NCI-H1092 treated with DMSO at 0.1 percent for 48 hours (cell line): ENCODE data around the gene ATP9B.
"Not testable (repeated sequence)": the region's sequence is repeated elsewhere in the genome, so short reads cannot be mapped to it uniquely, and the experiment has no call there.

Source experiments
- DNase-seq: peaks from one replicate; lab custom pipeline; 2025; lab: John Stamatoyannopoulos, UW

ATP9B gene

GRCh38 chr18:79241755-79242154 lies 172.6 kb downstream of the ATP9B start:
- peak; percentile 32 for DNase-seq

- peak; percentile 25 for DNase-seq
Observed at GRCh38 chr18:79242246-79242645, 173.1 kb downstream of the ATP9B start.

- DNase-seq, result no peak
Observed at GRCh38 chr18:79245517-79246001, 176.4 kb downstream of the ATP9B start.

- peak; percentile 91 for DNase-seq
Observed at GRCh38 chr18:79246309-79247108, 177.3 kb downstream of the ATP9B start.

- no peak for DNase-seq
Observed at GRCh38 chr18:79248495-79249060, 179.4 kb downstream of the ATP9B start.

- no peak for DNase-seq
Observed at GRCh38 chr18:79250301-79250981, 181.2 kb downstream of the ATP9B start.

GRCh38 chr18:79251021-79251420 lies 181.8 kb downstream of the ATP9B start:
- no peak for DNase-seq

- DNase-seq, result no peak
Observed at GRCh38 chr18:79252904-79253633, 183.9 kb downstream of the ATP9B start.

- no peak for DNase-seq
Observed at GRCh38 chr18:79257480-79257879, 188.3 kb downstream of the ATP9B start.

- no peak for DNase-seq
Observed at GRCh38 chr18:79258447-79258846, 189.3 kb downstream of the ATP9B start.

- DNase-seq, result no peak
Observed at GRCh38 chr18:79259218-79259617, 190.0 kb downstream of the ATP9B start.

- DNase-seq, result no peak
Observed at GRCh38 chr18:79260023-79260422, 190.8 kb downstream of the ATP9B start.

GRCh38 chr18:79260510-79260909 lies 191.3 kb downstream of the ATP9B start:
- DNase-seq, result no peak

- not testable (repeated sequence) for DNase-seq
Observed at GRCh38 chr18:79265068-79265467, 195.9 kb downstream of the ATP9B start.

GRCh38 chr18:79271812-79272211 lies 202.6 kb downstream of the ATP9B start:
- not testable (repeated sequence) for DNase-seq

- DNase-seq, result no peak
Observed at GRCh38 chr18:79272916-79273315, 203.7 kb downstream of the ATP9B start.

GRCh38 chr18:79274823-79275222 lies 205.6 kb downstream of the ATP9B start:
- no peak for DNase-seq

GRCh38 chr18:79275461-79275860 lies 206.3 kb downstream of the ATP9B start:
- no peak for DNase-seq

- no peak for DNase-seq
Observed at GRCh38 chr18:79275992-79276391, 206.8 kb downstream of the ATP9B start.

GRCh38 chr18:79278896-79279295 lies 209.7 kb downstream of the ATP9B start:
- no peak for DNase-seq

GRCh38 chr18:79283131-79283810 lies 214.1 kb downstream of the ATP9B start:
- peak; percentile 34 for DNase-seq

GRCh38 chr18:79283929-79284328 lies 214.7 kb downstream of the ATP9B start:
- peak; percentile 20 for DNase-seq
